B cell (primary cell): Measurements from ENCODE around the gene AGPAT1.

Experiments
- CTCF ChIP-seq: fragments of 200-600 bp; IDR thresholded peaks from one replicate; pipeline ENCODE4 v1.8.0; 2022; ENCODE audit warnings: antibody characterized with exemption, mild to moderate bottlenecking
- EZH2 ChIP-seq: IDR thresholded peaks from 2 replicates; pipeline ENCODE4 v1.6.1; 2012; ENCODE audit warnings: borderline replicate concordance, low read depth, mild to moderate bottlenecking, moderate library complexity, low read length; ENCODE audit not compliant: insufficient read depth, poor library complexity, severe bottlenecking

- no peak for TF ChIP-seq CTCF
- no peak for TF ChIP-seq EZH2
These were observed 8.6 kb downstream of the AGPAT1 start for GRCh38 chr6:32167154-32167760.
